WTC11 (cell line): ENCODE measurements around the gene EYS. TPM values are rescaled to one million over a fixed set of nuclear protein-coding genes. Genes with fewer than 3 reads are reported as not detected.

ENCODE experiments used
- ATAC-seq: fragments of 200-7000 bp; cut with Tn5 transposase; 2 replicates; pipeline ENCODE4 v1.10.0; 2021; ENCODE audit warnings: mild to moderate bottlenecking, moderate library complexity
- CTCF ChIA-PET: fragments of 300-600 bp; sonication (Branson Sonifier 250); formaldehyde crosslinking; loops from one replicate; lab custom pipeline; 2021; ENCODE audit warnings: antibody characterized with exemption; lab: Charles Lee
- POLR2A ChIA-PET: fragments of 350-600 bp; sonication (Branson Sonifier 250); formaldehyde crosslinking; loops from one replicate; lab custom pipeline; 2021; ENCODE audit warnings: antibody characterized with exemption; lab: Charles Lee
- DNase-seq: peaks from one replicate; pipeline ENCODE4 v3.0.0; 2021; ENCODE audit warnings: low spot score
- H3K27ac Mint-ChIP-seq: 2 replicates; pipeline ENCODE4 v1.8.0; 2021; ENCODE audit warnings: mixed read lengths
- H3K27me3 Mint-ChIP-seq: 2 replicates; pipeline ENCODE4 v1.8.0; 2021; ENCODE audit warnings: low read depth, mild to moderate bottlenecking, moderate library complexity, mixed read lengths
- H3K36me3 Mint-ChIP-seq: 2 replicates; pipeline ENCODE4 v1.8.0; 2021; ENCODE audit warnings: mixed read lengths
- H3K4me1 Mint-ChIP-seq: 2 replicates; pipeline ENCODE4 v1.8.0; 2022; ENCODE audit warnings: mixed read lengths
- H3K4me3 Mint-ChIP-seq: 2 replicates; pipeline ENCODE4 v1.8.0; 2021; ENCODE audit warnings: mild to moderate bottlenecking, moderate library complexity, mixed read lengths
- H3K9me3 Mint-ChIP-seq: 2 replicates; pipeline ENCODE4 v1.8.0; 2021; ENCODE audit warnings: mixed read lengths
- CREB1 ChIP-seq: sonication (generic); formaldehyde crosslinking; IDR thresholded peaks from 2 replicates; pipeline ENCODE4 v1.8.0; 2023; ENCODE audit warnings: mild to moderate bottlenecking, missing genetic modification reagents
- CREM ChIP-seq: sonication (generic); formaldehyde crosslinking; IDR thresholded peaks from 2 replicates; pipeline ENCODE4 v1.8.1; 2022; ENCODE audit warnings: mild to moderate bottlenecking, missing genetic modification reagents, moderate library complexity
- FOXK1 ChIP-seq: sonication (generic); formaldehyde crosslinking; IDR thresholded peaks from 2 replicates; pipeline ENCODE4 v1.8.0; 2022; ENCODE audit warnings: mild to moderate bottlenecking, moderate library complexity, missing genetic modification reagents
- FOXP1 ChIP-seq: sonication (generic); formaldehyde crosslinking; IDR thresholded peaks from 2 replicates; pipeline ENCODE4 v1.8.0; 2022; ENCODE audit warnings: missing genetic modification reagents, mild to moderate bottlenecking, moderate library complexity, borderline replicate concordance
- GABPB1 ChIP-seq: sonication (generic); formaldehyde crosslinking; IDR thresholded peaks from 2 replicates; pipeline ENCODE4 v1.8.1; 2023; ENCODE audit warnings: mild to moderate bottlenecking, missing genetic modification reagents
- JAZF1 ChIP-seq: fragments of 250-450 bp; sonication (Bioruptor Pico); IDR thresholded peaks from 2 replicates; pipeline ENCODE4 v1.9.0; 2021; ENCODE audit warnings: moderate library complexity, mild to moderate bottlenecking, inconsistent platforms
- KAT7 ChIP-seq: sonication (generic); formaldehyde crosslinking; IDR thresholded peaks from 2 replicates; pipeline ENCODE4 v1.8.1; 2023; ENCODE audit warnings: missing genetic modification reagents, mild to moderate bottlenecking, borderline replicate concordance
- MYBL2 ChIP-seq: sonication (generic); formaldehyde crosslinking; IDR thresholded peaks from 2 replicates; pipeline ENCODE4 v1.8.1; 2023; ENCODE audit warnings: mild to moderate bottlenecking, moderate library complexity, missing genetic modification reagents
- NFE2L1 ChIP-seq: sonication (generic); formaldehyde crosslinking; IDR thresholded peaks from 2 replicates; pipeline ENCODE4 v1.8.1; 2023; ENCODE audit warnings: missing genetic modification reagents
- NR3C1 ChIP-seq: sonication (generic); formaldehyde crosslinking; conservative IDR thresholded peaks from 2 replicates; pipeline ENCODE4 v1.8.1; 2023; ENCODE audit warnings: low read depth, mild to moderate bottlenecking, missing genetic modification reagents
- OVOL2 ChIP-seq: fragments of 250-450 bp; sonication (Bioruptor Pico); IDR thresholded peaks from 2 replicates; pipeline ENCODE4 v1.9.0; 2021; ENCODE audit warnings: mild to moderate bottlenecking, borderline replicate concordance
- SP1 ChIP-seq: sonication (generic); formaldehyde crosslinking; conservative IDR thresholded peaks from 2 replicates; pipeline ENCODE4 v1.8.1; 2022; ENCODE audit warnings: missing genetic modification reagents
- TCF7 ChIP-seq: sonication (generic); formaldehyde crosslinking; IDR thresholded peaks from 2 replicates; pipeline ENCODE4 v1.8.0; 2022; ENCODE audit warnings: mild to moderate bottlenecking, low read depth, missing genetic modification reagents, moderate library complexity
- TEAD1 ChIP-seq: sonication (generic); formaldehyde crosslinking; IDR thresholded peaks from 2 replicates; pipeline ENCODE4 v1.8.0; 2022; ENCODE audit warnings: mild to moderate bottlenecking, missing genetic modification reagents
- TEAD4 ChIP-seq: sonication (generic); formaldehyde crosslinking; IDR thresholded peaks from 2 replicates; pipeline ENCODE4 v1.8.0; 2022; ENCODE audit warnings: mild to moderate bottlenecking, missing genetic modification reagents
- ZBTB21 ChIP-seq: sonication (generic); formaldehyde crosslinking; IDR thresholded peaks from 2 replicates; pipeline ENCODE4 v1.8.1; 2023; ENCODE audit warnings: mild to moderate bottlenecking, missing genetic modification reagents, borderline replicate concordance
- ZNF219 ChIP-seq: sonication (generic); formaldehyde crosslinking; IDR thresholded peaks from 2 replicates; pipeline ENCODE4 v1.8.0; 2023; ENCODE audit warnings: missing genetic modification reagents, mild to moderate bottlenecking, borderline replicate concordance
- ZNF232 ChIP-seq: sonication (generic); formaldehyde crosslinking; IDR thresholded peaks from 2 replicates; pipeline ENCODE4 v1.8.0; 2022; ENCODE audit warnings: mild to moderate bottlenecking, missing genetic modification reagents
- total RNA-seq: library from RNA; stranded (reverse); gene quantifications from 3 replicates; pipeline ENCODE4 v1.2.3, GENCODE V29; 2021
- TF ChIP-seq, protein P1 (sequence below): sonication (generic); formaldehyde crosslinking; IDR thresholded peaks from 2 replicates; pipeline ENCODE4 v1.8.0; 2022; ENCODE audit warnings: mild to moderate bottlenecking, missing genetic modification reagents
- TF ChIP-seq, protein P2 (sequence below): fragments of 250-450 bp; sonication (Bioruptor Pico); IDR thresholded peaks from 2 replicates; pipeline ENCODE4 v1.8.0; 2021; ENCODE audit warnings: mild to moderate bottlenecking
- TF ChIP-seq, protein P3 (sequence below): fragments of 250-450 bp; sonication (Bioruptor Pico); IDR thresholded peaks from 2 replicates; pipeline ENCODE4 v1.9.0; 2021; ENCODE audit warnings: mild to moderate bottlenecking
- TF ChIP-seq, protein P4 (sequence below): sonication (generic); formaldehyde crosslinking; IDR thresholded peaks from 2 replicates; pipeline ENCODE4 v1.8.1; 2022; ENCODE audit warnings: mild to moderate bottlenecking, missing genetic modification reagents, moderate library complexity, borderline replicate concordance

The EYS gene
- total RNA-seq, 1 experiment from 2014 or later: not detected

DNA sequence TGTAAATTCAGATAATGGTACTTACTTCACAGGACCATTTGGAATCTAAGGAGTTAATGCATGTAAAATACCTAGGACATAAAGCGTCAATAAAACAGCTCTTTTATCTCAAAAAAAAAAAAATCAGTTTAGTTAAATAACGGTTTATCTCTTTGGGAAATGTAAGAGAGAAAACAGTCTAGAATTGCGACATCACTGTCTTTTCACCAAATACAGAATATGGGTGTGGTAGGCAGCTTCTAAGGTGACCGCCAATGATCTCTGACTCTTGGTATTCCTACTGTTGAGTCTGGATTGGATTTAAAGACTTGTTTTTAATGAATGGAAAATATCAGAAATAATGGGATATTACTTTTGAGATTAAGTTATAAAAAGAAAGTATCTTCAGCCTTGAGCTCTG is 111.5 kb downstream of the EYS start:
- H3K27ac Mint-ChIP-seq: no peak overlapping the region
- H3K4me1 Mint-ChIP-seq: no peaks in the 10 kb centered on the region
- DNase-seq (no peak), ATAC-seq (no peak)
- ChIA-PET POLR2A (no interaction called here), CTCF (no interaction called here)
- H3K27me3 Mint-ChIP-seq: no peaks in the 10 kb centered on the region
- no peak for TF ChIP-seq CREB1 (CRISPR knock-in tag)
- TF ChIP-seq TCF7: no peak
- TF ChIP-seq, protein P1, sequence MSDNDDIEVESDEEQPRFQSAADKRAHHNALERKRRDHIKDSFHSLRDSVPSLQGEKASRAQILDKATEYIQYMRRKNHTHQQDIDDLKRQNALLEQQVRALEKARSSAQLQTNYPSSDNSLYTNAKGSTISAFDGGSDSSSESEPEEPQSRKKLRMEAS (CRISPR knock-in tag): no peak
- TF ChIP-seq SP1 (CRISPR knock-in tag): no peak
- TF ChIP-seq KAT7 (CRISPR knock-in tag): no peak
- no peak for TF ChIP-seq OVOL2 (CRISPR knock-in tag)
- no peak for TF ChIP-seq ZNF232 (CRISPR knock-in tag)
- no peak for TF ChIP-seq NFE2L1 (CRISPR knock-in tag)
- TF ChIP-seq, protein P2, sequence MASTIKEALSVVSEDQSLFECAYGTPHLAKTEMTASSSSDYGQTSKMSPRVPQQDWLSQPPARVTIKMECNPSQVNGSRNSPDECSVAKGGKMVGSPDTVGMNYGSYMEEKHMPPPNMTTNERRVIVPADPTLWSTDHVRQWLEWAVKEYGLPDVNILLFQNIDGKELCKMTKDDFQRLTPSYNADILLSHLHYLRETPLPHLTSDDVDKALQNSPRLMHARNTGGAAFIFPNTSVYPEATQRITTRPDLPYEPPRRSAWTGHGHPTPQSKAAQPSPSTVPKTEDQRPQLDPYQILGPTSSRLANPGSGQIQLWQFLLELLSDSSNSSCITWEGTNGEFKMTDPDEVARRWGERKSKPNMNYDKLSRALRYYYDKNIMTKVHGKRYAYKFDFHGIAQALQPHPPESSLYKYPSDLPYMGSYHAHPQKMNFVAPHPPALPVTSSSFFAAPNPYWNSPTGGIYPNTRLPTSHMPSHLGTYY (CRISPR knock-in tag): no peak
- no peak for TF ChIP-seq JAZF1
- no peak for TF ChIP-seq ZNF219 (CRISPR knock-in tag)
- peaks cover 40% of the 10 kb centered on the region for H3K9me3 Mint-ChIP-seq
- H3K4me3 Mint-ChIP-seq: no peak overlapping the region
- peaks cover 14% of the 10 kb centered on the region; the same call in 1 of the 2 replicates for H3K36me3 Mint-ChIP-seq

DNA sequence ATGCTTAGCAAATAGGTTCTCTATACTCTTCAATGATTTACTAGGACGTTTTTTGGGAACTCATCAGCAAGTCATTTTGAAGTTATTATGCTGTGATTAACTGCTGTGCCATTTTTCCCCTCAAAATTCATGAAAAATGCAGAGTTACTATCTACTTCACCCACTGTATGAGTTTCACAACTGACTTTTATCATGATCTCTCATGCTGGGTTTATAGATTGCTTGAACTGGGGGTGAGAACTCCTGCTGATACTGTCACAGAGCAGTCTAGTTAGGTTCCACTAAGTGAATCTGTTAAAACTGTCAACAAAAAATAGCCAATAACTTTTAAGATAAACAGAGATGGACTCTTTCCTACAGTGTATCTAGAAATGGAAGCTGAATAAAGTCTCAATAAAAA is 136.7 kb downstream of the EYS start:
- Mint-ChIP-seq H3K27ac (no peak overlapping the region), H3K4me1 (peaks cover 29% of the 10 kb centered on the region), H3K27me3 (no peaks in the 10 kb centered on the region; the same call in 1 of the 2 replicates), H3K9me3 (peaks cover 52% of the 10 kb centered on the region), H3K36me3 (peaks cover 26% of the 10 kb centered on the region), H3K4me3 (no peak overlapping the region)
- TF ChIP-seq MYBL2 (CRISPR knock-in tag) (no peak), ZBTB21 (CRISPR knock-in tag) (no peak), TEAD1 (CRISPR knock-in tag) (no peak), CREM (CRISPR knock-in tag) (no peak), FOXK1 (no peak), NR3C1 (CRISPR knock-in tag) (no peak), ZNF232 (CRISPR knock-in tag) (no peak), GABPB1 (CRISPR knock-in tag) (no peak), TEAD4 (no peak), FOXP1 (no peak)
- TF ChIP-seq, protein P1 (CRISPR knock-in tag): no peak
- TF ChIP-seq, protein P3, sequence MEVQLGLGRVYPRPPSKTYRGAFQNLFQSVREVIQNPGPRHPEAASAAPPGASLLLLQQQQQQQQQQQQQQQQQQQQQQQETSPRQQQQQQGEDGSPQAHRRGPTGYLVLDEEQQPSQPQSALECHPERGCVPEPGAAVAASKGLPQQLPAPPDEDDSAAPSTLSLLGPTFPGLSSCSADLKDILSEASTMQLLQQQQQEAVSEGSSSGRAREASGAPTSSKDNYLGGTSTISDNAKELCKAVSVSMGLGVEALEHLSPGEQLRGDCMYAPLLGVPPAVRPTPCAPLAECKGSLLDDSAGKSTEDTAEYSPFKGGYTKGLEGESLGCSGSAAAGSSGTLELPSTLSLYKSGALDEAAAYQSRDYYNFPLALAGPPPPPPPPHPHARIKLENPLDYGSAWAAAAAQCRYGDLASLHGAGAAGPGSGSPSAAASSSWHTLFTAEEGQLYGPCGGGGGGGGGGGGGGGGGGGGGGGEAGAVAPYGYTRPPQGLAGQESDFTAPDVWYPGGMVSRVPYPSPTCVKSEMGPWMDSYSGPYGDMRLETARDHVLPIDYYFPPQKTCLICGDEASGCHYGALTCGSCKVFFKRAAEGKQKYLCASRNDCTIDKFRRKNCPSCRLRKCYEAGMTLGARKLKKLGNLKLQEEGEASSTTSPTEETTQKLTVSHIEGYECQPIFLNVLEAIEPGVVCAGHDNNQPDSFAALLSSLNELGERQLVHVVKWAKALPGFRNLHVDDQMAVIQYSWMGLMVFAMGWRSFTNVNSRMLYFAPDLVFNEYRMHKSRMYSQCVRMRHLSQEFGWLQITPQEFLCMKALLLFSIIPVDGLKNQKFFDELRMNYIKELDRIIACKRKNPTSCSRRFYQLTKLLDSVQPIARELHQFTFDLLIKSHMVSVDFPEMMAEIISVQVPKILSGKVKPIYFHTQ (CRISPR knock-in tag): no peak
- TF ChIP-seq, protein P4, sequence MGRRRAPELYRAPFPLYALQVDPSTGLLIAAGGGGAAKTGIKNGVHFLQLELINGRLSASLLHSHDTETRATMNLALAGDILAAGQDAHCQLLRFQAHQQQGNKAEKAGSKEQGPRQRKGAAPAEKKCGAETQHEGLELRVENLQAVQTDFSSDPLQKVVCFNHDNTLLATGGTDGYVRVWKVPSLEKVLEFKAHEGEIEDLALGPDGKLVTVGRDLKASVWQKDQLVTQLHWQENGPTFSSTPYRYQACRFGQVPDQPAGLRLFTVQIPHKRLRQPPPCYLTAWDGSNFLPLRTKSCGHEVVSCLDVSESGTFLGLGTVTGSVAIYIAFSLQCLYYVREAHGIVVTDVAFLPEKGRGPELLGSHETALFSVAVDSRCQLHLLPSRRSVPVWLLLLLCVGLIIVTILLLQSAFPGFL (CRISPR knock-in tag): no peak
- ATAC-seq (no peak), DNase-seq (no peak)
- POLR2A ChIA-PET: interaction anchor here (0.6 to 0.7 kb wide), 2 partner anchors 132 to 1507 kb away, joined by 3 to 4 read pairs; no protein-coding TSS in a partner anchor
- CTCF ChIA-PET: no interaction called here
